GM19467 (cell line): ENCODE results near the gene CREG1.
A peak's percentile ranks its signal among the peaks of the same experiment; 100 is the strongest.

Experiments
- ATAC-seq: cut with Tn5 transposase; IDR thresholded peaks from one replicate; pipeline ENCODE4 v1.9.1; 2021; ENCODE audit warnings: mild to moderate bottlenecking, moderate library complexity; ENCODE audit not compliant: unreplicated experiment

The CREG1 gene

GRCh38 chr1:167509587-167509986 lies 44.0 kb downstream of the CREG1 start:
- no peak for ATAC-seq

- ATAC-seq, result no peak
Measured at GRCh38 chr1:167507719-167508118, 45.8 kb downstream of the CREG1 start.

GRCh38 chr1:167504467-167504827 lies 49.1 kb downstream of the CREG1 start:
- ATAC-seq, result no peak

GRCh38 chr1:167503626-167504466 lies 49.7 kb downstream of the CREG1 start:
- ATAC-seq, result no peak

GRCh38 chr1:167502719-167503462 lies 50.7 kb downstream of the CREG1 start:
- ATAC-seq, result no peak

- ATAC-seq, result no peak
Measured at GRCh38 chr1:167502192-167502551, 51.4 kb downstream of the CREG1 start.

- no peak for ATAC-seq
Measured at GRCh38 chr1:167501515-167502191, 51.9 kb downstream of the CREG1 start.

- ATAC-seq, result no peak
Measured at GRCh38 chr1:167500283-167500860, 53.2 kb downstream of the CREG1 start.

- ATAC-seq, result peak; percentile 97
Measured at GRCh38 chr1:167499664-167500101, 53.9 kb downstream of the CREG1 start.

GRCh38 chr1:167499106-167499505 lies 54.5 kb downstream of the CREG1 start:
- no peak for ATAC-seq

- no peak for ATAC-seq
Measured at GRCh38 chr1:167496797-167497619, 56.6 kb downstream of the CREG1 start.

GRCh38 chr1:167493372-167493771 lies 60.2 kb downstream of the CREG1 start:
- ATAC-seq, result no peak

GRCh38 chr1:167492481-167492910 lies 61.1 kb downstream of the CREG1 start:
- no peak for ATAC-seq

- ATAC-seq, result no peak
Measured at GRCh38 chr1:167491586-167492461, 61.7 kb downstream of the CREG1 start.
